HEK293 (cell line): Measurements from ENCODE around the gene IFT43.

Experiments
- CTCF ChIA-PET: fragments of 350-600 bp; formaldehyde crosslinking; extraction: SDS; loops from one replicate; lab custom pipeline; 2021; ENCODE audit warnings: antibody characterized with exemption; lab: Yijun Ruan, JAX
- POLR2A ChIA-PET: fragments of 300-600 bp; formaldehyde crosslinking; extraction: SDS; loops from one replicate; lab custom pipeline; 2020; ENCODE audit warnings: antibody characterized with exemption, inconsistent platforms; lab: Yijun Ruan, JAX
- H3K27ac ChIP-seq: fragments of 200-500 bp; sonication (Bioruptor generic); 2 replicates; pipeline ENCODE4 v1.5.1; 2014; ENCODE audit warnings: low read depth, low read length, control low read depth, inconsistent platforms; ENCODE audit errors: extremely low read depth
- H3K36me3 ChIP-seq, 2 experiments: fragments of 200-500 bp in 1 of 2; sonication (Bioruptor generic) in 1 of 2; 1 replicate in 1 of 2; 2 replicates in 1 of 2; pipeline ENCODE4 v1.5.1; 2014 to 2017; ENCODE audit warnings: inconsistent platforms in 2 of 2, low read length in 2 of 2; ENCODE audit not compliant: control insufficient read depth in 2 of 2, insufficient read depth in 1 of 2
- H3K4me1 ChIP-seq: fragments of 200-500 bp; sonication (Bioruptor generic); 2 replicates; pipeline ENCODE4 v1.5.1; 2014; ENCODE audit warnings: mild to moderate bottlenecking, low read length, inconsistent platforms; ENCODE audit not compliant: control insufficient read depth, insufficient read depth
- H3K4me3 ChIP-seq: 2 replicates; pipeline ENCODE4 v1.5.1; 2011; ENCODE audit warnings: low read depth, mild to moderate bottlenecking, control low read depth, low read length, moderate library complexity
- H3K9me3 ChIP-seq: fragments of 200-500 bp; sonication (Bioruptor generic); 2 replicates; pipeline ENCODE4 v1.5.1; 2014; ENCODE audit warnings: low read depth, low read length, inconsistent platforms; ENCODE audit not compliant: control insufficient read depth, insufficient read depth
- AEBP2 ChIP-seq: fragments of 450-650 bp; formaldehyde crosslinking; IDR thresholded peaks from 2 replicates; pipeline ENCODE4 v1.5.1; 2016; ENCODE audit warnings: missing biosample characterization, missing genetic modification characterization, borderline replicate concordance
- FEZF1 ChIP-seq: fragments of 450-650 bp; formaldehyde crosslinking; IDR thresholded peaks from 2 replicates; pipeline ENCODE4 v1.5.1; 2016; ENCODE audit warnings: missing biosample characterization, missing genetic modification characterization
- HIC1 ChIP-seq: fragments of 450-650 bp; formaldehyde crosslinking; IDR thresholded peaks from 2 replicates; pipeline ENCODE4 v1.5.1; 2016; ENCODE audit warnings: missing biosample characterization, missing genetic modification characterization
- ZBTB1 ChIP-seq: fragments of 450-650 bp; formaldehyde crosslinking; IDR thresholded peaks from 2 replicates; pipeline ENCODE4 v1.5.1; 2016; ENCODE audit warnings: missing biosample characterization, missing genetic modification characterization
- ZBTB44 ChIP-seq: fragments of 450-650 bp; IDR thresholded peaks from 2 replicates; pipeline ENCODE4 v1.5.1; 2018; ENCODE audit warnings: missing biosample characterization, mild to moderate bottlenecking, missing genetic modification characterization
- ZBTB6 ChIP-seq: fragments of 450-650 bp; formaldehyde crosslinking; IDR thresholded peaks from 2 replicates; pipeline ENCODE4 v1.5.1; 2017; ENCODE audit warnings: missing biosample characterization, missing genetic modification characterization
- ZEB2 ChIP-seq: fragments of 450-650 bp; formaldehyde crosslinking; IDR thresholded peaks from 2 replicates; pipeline ENCODE4 v1.5.1; 2016; ENCODE audit warnings: missing biosample characterization, missing genetic modification characterization
- ZFP37 ChIP-seq: fragments of 450-650 bp; formaldehyde crosslinking; IDR thresholded peaks from 2 replicates; pipeline ENCODE4 v1.5.1; 2016; ENCODE audit warnings: missing biosample characterization, missing genetic modification characterization
- ZNF114 ChIP-seq: fragments of 450-650 bp; formaldehyde crosslinking; IDR thresholded peaks from 2 replicates; pipeline ENCODE4 v1.5.0; 2017; ENCODE audit warnings: missing biosample characterization, missing genetic modification characterization
- ZNF146 ChIP-seq: fragments of 450-650 bp; formaldehyde crosslinking; IDR thresholded peaks from 2 replicates; pipeline ENCODE4 v1.5.1; 2016; ENCODE audit warnings: missing biosample characterization, missing genetic modification characterization
- ZNF169 ChIP-seq: fragments of 450-650 bp; formaldehyde crosslinking; IDR thresholded peaks from 2 replicates; pipeline ENCODE4 v1.5.1; 2016; ENCODE audit warnings: missing biosample characterization, missing genetic modification characterization
- ZNF248 ChIP-seq: fragments of 450-650 bp; formaldehyde crosslinking; IDR thresholded peaks from 2 replicates; pipeline ENCODE4 v1.5.1; 2017; ENCODE audit warnings: missing biosample characterization, missing genetic modification characterization
- ZNF311 ChIP-seq: fragments of 450-650 bp; formaldehyde crosslinking; IDR thresholded peaks from 2 replicates; pipeline ENCODE4 v1.5.1; 2017; ENCODE audit warnings: missing biosample characterization, missing genetic modification characterization, borderline replicate concordance
- ZNF324 ChIP-seq: fragments of 450-650 bp; formaldehyde crosslinking; IDR thresholded peaks from 2 replicates; pipeline ENCODE4 v1.5.1; 2016; ENCODE audit warnings: missing biosample characterization, missing genetic modification characterization
- ZNF350 ChIP-seq: fragments of 450-650 bp; formaldehyde crosslinking; IDR thresholded peaks from 2 replicates; pipeline ENCODE4 v1.5.0; 2017; ENCODE audit warnings: missing biosample characterization, mild to moderate bottlenecking, missing genetic modification characterization
- ZNF433 ChIP-seq: fragments of 450-650 bp; formaldehyde crosslinking; IDR thresholded peaks from 2 replicates; pipeline ENCODE4 v1.5.1; 2016; ENCODE audit warnings: missing biosample characterization, missing genetic modification characterization, low read depth
- ZNF585B ChIP-seq: fragments of 450-650 bp; formaldehyde crosslinking; IDR thresholded peaks from 2 replicates; pipeline ENCODE4 v1.5.1; 2016; ENCODE audit warnings: missing biosample characterization, missing genetic modification characterization
- ZNF596 ChIP-seq: fragments of 450-650 bp; IDR thresholded peaks from 2 replicates; pipeline ENCODE4 v1.5.0; 2018; ENCODE audit warnings: missing biosample characterization, mild to moderate bottlenecking, missing genetic modification characterization, moderate library complexity
- ZNF654 ChIP-seq: fragments of 450-650 bp; formaldehyde crosslinking; IDR thresholded peaks from 2 replicates; pipeline ENCODE4 v1.5.1; 2016; ENCODE audit warnings: low read depth, missing biosample characterization, missing genetic modification characterization
- ZNF660 ChIP-seq: fragments of 450-650 bp; IDR thresholded peaks from 2 replicates; pipeline ENCODE4 v1.5.1; 2018; ENCODE audit warnings: missing biosample characterization, mild to moderate bottlenecking, missing genetic modification characterization
- ZNF670 ChIP-seq: fragments of 450-650 bp; formaldehyde crosslinking; IDR thresholded peaks from 2 replicates; pipeline ENCODE4 v1.5.1; 2016; ENCODE audit warnings: missing biosample characterization, missing genetic modification characterization, low read depth
- ZNF777 ChIP-seq: fragments of 450-650 bp; formaldehyde crosslinking; IDR thresholded peaks from 2 replicates; pipeline ENCODE4 v1.5.1; 2017; ENCODE audit warnings: missing biosample characterization, missing genetic modification characterization, borderline replicate concordance
- TF ChIP-seq, protein P1 (sequence below): fragments of 450-650 bp; formaldehyde crosslinking; IDR thresholded peaks from 2 replicates; pipeline ENCODE4 v1.5.1; 2016; ENCODE audit warnings: missing biosample characterization, missing genetic modification characterization
- TF ChIP-seq, protein P2 (sequence below): fragments of 450-650 bp; formaldehyde crosslinking; IDR thresholded peaks from 2 replicates; pipeline ENCODE4 v1.5.1; 2016; ENCODE audit warnings: missing biosample characterization, missing genetic modification characterization
- TF ChIP-seq, protein P3 (sequence below): fragments of 450-650 bp; formaldehyde crosslinking; IDR thresholded peaks from 2 replicates; pipeline ENCODE4 v1.5.1; 2016; ENCODE audit warnings: missing biosample characterization, missing genetic modification characterization

IFT43 gene

GRCh38 chr14:76007379-76007778 is 21.8 kb downstream of the IFT43 start:
- no peaks in the 10 kb centered on the region for H3K4me1 ChIP-seq
- no peak overlapping the region for H3K27ac ChIP-seq
- ChIA-PET POLR2A (no interaction called here), CTCF (interaction anchor here (0.9 to 1.4 kb wide), 2 partner anchors 8 to 25 kb away, joined by 3 to 4 read pairs; no protein-coding TSS in a partner anchor)
- TF ChIP-seq ZBTB1 (tag by site-specific recombination) = no peak
- TF ChIP-seq, protein P1, sequence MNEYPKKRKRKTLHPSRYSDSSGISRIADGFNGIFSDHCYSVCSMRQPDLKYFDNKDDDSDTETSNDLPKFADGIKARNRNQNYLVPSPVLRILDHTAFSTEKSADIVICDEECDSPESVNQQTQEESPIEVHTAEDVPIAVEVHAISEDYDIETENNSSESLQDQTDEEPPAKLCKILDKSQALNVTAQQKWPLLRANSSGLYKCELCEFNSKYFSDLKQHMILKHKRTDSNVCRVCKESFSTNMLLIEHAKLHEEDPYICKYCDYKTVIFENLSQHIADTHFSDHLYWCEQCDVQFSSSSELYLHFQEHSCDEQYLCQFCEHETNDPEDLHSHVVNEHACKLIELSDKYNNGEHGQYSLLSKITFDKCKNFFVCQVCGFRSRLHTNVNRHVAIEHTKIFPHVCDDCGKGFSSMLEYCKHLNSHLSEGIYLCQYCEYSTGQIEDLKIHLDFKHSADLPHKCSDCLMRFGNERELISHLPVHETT = no peak
- TF ChIP-seq ZNF350 (tag by site-specific recombination) = no peak
- no peak for TF ChIP-seq ZNF585B (tag by site-specific recombination)
- no peak for TF ChIP-seq ZNF660 (tag by site-specific recombination)
- TF ChIP-seq ZBTB6 (tag by site-specific recombination) = no peak
- no peak for TF ChIP-seq ZNF670 (tag by site-specific recombination)
- no peak for TF ChIP-seq ZNF248
- no peak for TF ChIP-seq ZNF114 (tag by site-specific recombination)
- TF ChIP-seq, protein P2, sequence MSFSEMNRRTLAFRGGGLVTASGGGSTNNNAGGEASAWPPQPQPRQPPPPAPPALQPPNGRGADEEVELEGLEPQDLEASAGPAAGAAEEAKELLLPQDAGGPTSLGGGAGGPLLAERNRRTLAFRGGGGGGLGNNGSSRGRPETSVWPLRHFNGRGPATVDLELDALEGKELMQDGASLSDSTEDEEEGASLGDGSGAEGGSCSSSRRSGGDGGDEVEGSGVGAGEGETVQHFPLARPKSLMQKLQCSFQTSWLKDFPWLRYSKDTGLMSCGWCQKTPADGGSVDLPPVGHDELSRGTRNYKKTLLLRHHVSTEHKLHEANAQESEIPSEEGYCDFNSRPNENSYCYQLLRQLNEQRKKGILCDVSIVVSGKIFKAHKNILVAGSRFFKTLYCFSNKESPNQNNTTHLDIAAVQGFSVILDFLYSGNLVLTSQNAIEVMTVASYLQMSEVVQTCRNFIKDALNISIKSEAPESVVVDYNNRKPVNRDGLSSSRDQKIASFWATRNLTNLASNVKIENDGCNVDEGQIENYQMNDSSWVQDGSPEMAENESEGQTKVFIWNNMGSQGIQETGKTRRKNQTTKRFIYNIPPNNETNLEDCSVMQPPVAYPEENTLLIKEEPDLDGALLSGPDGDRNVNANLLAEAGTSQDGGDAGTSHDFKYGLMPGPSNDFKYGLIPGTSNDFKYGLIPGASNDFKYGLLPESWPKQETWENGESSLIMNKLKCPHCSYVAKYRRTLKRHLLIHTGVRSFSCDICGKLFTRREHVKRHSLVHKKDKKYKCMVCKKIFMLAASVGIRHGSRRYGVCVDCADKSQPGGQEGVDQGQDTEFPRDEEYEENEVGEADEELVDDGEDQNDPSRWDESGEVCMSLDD = no peak
- no peak for TF ChIP-seq ZNF169
- no peak for TF ChIP-seq ZNF433 (tag by site-specific recombination)
- no peak for TF ChIP-seq ZEB2
- no peak for TF ChIP-seq ZNF324 (tag by site-specific recombination)
- TF ChIP-seq, protein P3, sequence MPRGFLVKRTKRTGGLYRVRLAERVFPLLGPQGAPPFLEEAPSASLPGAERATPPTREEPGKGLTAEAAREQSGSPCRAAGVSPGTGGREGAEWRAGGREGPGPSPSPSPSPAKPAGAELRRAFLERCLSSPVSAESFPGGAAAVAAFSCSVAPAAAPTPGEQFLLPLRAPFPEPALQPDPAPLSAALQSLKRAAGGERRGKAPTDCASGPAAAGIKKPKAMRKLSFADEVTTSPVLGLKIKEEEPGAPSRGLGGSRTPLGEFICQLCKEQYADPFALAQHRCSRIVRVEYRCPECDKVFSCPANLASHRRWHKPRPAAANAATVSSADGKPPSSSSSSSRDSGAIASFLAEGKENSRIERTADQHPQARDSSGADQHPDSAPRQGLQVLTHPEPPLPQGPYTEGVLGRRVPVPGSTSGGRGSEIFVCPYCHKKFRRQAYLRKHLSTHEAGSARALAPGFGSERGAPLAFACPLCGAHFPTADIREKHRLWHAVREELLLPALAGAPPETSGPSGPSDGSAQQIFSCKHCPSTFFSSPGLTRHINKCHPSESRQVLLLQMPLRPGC (tag by site-specific recombination) = no peak
- H3K9me3 ChIP-seq = peaks cover 4% of the 10 kb centered on the region
- no peak overlapping the region for H3K4me3 ChIP-seq
- H3K36me3 ChIP-seq = peaks cover 35 to 79% of the 10 kb centered on the region in 2 experiments

GRCh38 chr14:76007852-76008251 is 22.3 kb downstream of the IFT43 start:
- no peak overlapping the region for H3K27ac ChIP-seq
- no peak overlapping the region for H3K4me3 ChIP-seq
- peaks cover 4% of the 10 kb centered on the region for H3K9me3 ChIP-seq
- peaks cover 35 to 79% of the 10 kb centered on the region in 2 experiments for H3K36me3 ChIP-seq
- ChIA-PET CTCF (interaction anchor here (0.6 to 0.9 kb wide), 2 partner anchors 25 to 90 kb away, joined by 3 read pairs; no protein-coding TSS in a partner anchor), POLR2A (no interaction called here)
- no peaks in the 10 kb centered on the region for H3K4me1 ChIP-seq
- TF ChIP-seq ZNF311 (tag by site-specific recombination) = no peak
- TF ChIP-seq AEBP2 = no peak
- TF ChIP-seq HIC1 (tag by site-specific recombination) = no peak
- no peak for TF ChIP-seq ZFP37
- no peak for TF ChIP-seq ZNF146 (tag by site-specific recombination)
- TF ChIP-seq ZNF596 (tag by site-specific recombination) = no peak
- TF ChIP-seq FEZF1 (tag by site-specific recombination) = no peak
- TF ChIP-seq ZNF654 (tag by site-specific recombination) = no peak
- TF ChIP-seq ZNF777 (tag by site-specific recombination) = no peak
- TF ChIP-seq ZBTB44 (tag by site-specific recombination) = no peak
